HG03097 (cell line): ENCODE results near the gene EMX2.

ENCODE experiments used
- ATAC-seq: cut with Tn5 transposase; IDR thresholded peaks from one replicate; pipeline ENCODE4 v1.9.1; 2021; ENCODE audit not compliant: unreplicated experiment, low FRiP score

EMX2 gene

GRCh38 chr10:117531371-117532002 is 11.1 kb upstream of the EMX2 start:
- no peak for ATAC-seq

GRCh38 chr10:117532003-117532385 is 10.6 kb upstream of the EMX2 start:
- no peak for ATAC-seq

- ATAC-seq, result no peak
Measured at GRCh38 chr10:117532451-117533107, 10.0 kb upstream of the EMX2 start.

- ATAC-seq, result no peak
Measured at GRCh38 chr10:117533507-117534281, 8.9 kb upstream of the EMX2 start.

GRCh38 chr10:117534321-117535297 is 7.9 kb upstream of the EMX2 start:
- ATAC-seq, result no peak

- ATAC-seq, result no peak
Measured at GRCh38 chr10:117535298-117536071, 7.1 kb upstream of the EMX2 start.

GRCh38 chr10:117536072-117536865 is 6.3 kb upstream of the EMX2 start:
- ATAC-seq, result no peak

GRCh38 chr10:117536866-117537435 is 5.6 kb upstream of the EMX2 start:
- ATAC-seq, result no peak

GRCh38 chr10:117537436-117537903 is 5.1 kb upstream of the EMX2 start:
- ATAC-seq, result no peak

GRCh38 chr10:117537904-117538524 is 4.5 kb upstream of the EMX2 start:
- ATAC-seq, result no peak

GRCh38 chr10:117539361-117539773 is 3.2 kb upstream of the EMX2 start:
- ATAC-seq, result no peak

GRCh38 chr10:117539903-117540639 is 2.5 kb upstream of the EMX2 start:
- ATAC-seq, result no peak

- no peak for ATAC-seq
Measured at GRCh38 chr10:117540640-117541404, 1.7 kb upstream of the EMX2 start.

GRCh38 chr10:117541405-117541908 is 1.1 kb upstream of the EMX2 start:
- ATAC-seq, result no peak

GRCh38 chr10:117541909-117542705 is 439 bp upstream of the EMX2 start:
- ATAC-seq, result no peak
